Occipital lobe (tissue), 2 donors: ENCODE measurements around the gene KCNQ2. TPM values are rescaled to one million over a fixed set of nuclear protein-coding genes. Genes with fewer than 3 reads are reported as not detected.
"Not testable (repeated sequence)": the region's sequence is repeated elsewhere in the genome, so short reads cannot be mapped to it uniquely, and the experiment has no call there.

Experiments used
- DNase-seq: peaks from one replicate; lab custom pipeline; 2025; lab: John Stamatoyannopoulos, UW
- total RNA-seq: library from RNA; depleted of rRNA; stranded (reverse); fragments of >200 nt; gene quantifications from one replicate; pipeline ENCODE4 v1.2.3, GENCODE V29; 2014

Gene KCNQ2
- total RNA-seq, 1 donor from 2014 or later, result 167 TPM

GRCh38 chr20:63491078-63491477 is 18.6 kb upstream of the KCNQ2 start:
- DNase-seq, result no peak

GRCh38 chr20:63490416-63490815 is 18.0 kb upstream of the KCNQ2 start:
- DNase-seq, result no peak

DNA sequence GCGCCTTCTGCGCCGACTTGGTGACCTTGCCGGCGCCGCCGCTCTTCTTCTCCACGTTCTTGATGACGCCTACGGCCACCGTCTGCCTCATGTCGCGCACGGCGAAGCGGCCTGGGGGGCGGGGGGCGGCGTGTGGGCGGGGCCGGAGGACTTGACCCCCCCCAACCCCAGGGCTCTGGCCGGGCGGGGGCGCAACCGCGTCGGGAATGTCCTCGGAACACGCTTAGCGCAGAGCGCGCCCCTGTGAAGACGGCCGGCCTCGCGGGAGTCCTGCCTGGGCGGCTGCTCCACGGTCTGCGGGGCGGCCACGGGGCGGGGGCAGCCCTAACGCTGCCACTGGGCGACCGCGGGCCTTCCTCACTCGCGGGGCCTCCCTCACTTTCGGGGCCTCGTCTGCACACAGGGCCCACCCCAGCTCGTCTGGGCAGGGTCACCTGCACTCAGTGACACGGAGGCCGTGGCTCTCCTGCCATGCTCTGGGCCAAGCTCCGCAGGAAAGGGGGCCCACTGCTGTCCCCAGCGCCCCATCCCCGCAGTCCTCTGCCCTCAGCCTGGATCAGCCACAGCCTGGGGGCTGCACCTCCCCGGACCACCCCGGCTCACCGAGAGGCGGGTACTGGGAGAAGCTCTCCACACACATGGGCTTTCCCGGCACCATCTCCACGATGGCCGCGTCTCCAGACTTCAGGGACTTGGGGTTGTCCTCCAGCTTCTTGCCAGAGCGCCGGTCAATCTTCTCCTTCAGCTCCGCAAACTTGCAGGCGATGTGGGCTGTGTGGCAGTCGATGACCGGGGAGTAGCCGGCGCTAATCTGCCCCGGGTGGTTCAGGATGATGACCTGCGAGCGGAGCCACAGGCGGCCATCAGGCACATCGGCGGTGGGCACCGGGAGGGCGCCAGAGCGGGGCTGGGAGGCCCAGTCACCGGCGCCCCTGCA is 16.1 kb upstream of the KCNQ2 start:
- DNase-seq, result no peak

- DNase-seq, result no peak
Observed at GRCh38 chr20:63487781-63488241, 15.4 kb upstream of the KCNQ2 start.

GRCh38 chr20:63487116-63487764 is 14.8 kb upstream of the KCNQ2 start:
- DNase-seq, result no peak

- DNase-seq, result no peak
Observed at GRCh38 chr20:63486300-63486855, 13.9 kb upstream of the KCNQ2 start.

GRCh38 chr20:63484651-63485403 is 12.4 kb upstream of the KCNQ2 start:
- no peak for DNase-seq

DNA sequence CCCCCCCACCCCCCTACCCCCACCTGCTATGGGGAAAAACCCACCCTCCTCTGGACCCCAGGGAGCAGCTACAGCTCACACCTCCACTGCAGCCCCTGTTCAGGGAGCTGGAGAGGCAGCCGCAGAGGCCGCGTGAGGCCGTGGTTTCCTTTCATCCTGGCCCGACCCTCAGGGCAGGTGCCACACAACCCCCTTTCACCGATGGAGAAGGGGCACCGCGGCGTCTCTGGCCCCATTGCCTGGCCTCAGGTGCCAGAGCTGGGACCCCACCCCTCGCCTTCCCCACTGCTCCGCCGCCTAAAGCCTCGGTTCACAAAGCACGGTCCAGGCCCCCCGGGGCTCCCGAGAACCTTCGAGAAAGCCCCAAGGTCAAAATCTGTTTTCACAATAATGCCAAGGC is 11.8 kb upstream of the KCNQ2 start:
- no peak for DNase-seq

GRCh38 chr20:63483834-63484233 is 11.4 kb upstream of the KCNQ2 start:
- DNase-seq, result no peak

DNA sequence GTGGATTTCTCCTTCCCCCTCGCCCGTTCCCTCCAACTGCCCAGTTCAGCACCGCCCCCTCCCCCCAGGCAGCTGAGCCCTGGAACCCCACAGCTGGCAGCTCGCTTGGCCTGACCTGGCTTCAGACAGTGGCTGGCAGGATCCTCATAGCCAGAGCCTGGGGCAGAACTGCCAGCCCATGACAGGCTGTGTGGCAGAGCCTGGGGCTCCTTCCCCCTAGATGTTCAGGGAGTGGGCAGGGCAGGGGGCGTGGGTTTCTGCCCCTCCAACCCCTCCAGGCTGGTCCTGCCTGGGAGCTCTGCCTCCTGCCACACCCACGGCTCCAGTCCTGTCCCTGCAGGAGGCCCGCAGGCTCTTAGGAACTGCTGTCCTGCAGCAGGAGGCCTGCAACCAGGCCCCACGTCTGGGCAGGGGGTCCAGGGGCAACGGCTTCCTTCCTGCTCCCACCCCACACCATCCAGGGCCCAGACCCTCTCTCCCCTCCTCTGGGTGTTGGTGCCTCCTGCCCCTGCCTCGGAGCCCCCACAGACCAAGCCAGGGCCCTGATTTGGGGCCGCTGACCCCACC is 9.6 kb upstream of the KCNQ2 start:
- DNase-seq, result no peak

DNA sequence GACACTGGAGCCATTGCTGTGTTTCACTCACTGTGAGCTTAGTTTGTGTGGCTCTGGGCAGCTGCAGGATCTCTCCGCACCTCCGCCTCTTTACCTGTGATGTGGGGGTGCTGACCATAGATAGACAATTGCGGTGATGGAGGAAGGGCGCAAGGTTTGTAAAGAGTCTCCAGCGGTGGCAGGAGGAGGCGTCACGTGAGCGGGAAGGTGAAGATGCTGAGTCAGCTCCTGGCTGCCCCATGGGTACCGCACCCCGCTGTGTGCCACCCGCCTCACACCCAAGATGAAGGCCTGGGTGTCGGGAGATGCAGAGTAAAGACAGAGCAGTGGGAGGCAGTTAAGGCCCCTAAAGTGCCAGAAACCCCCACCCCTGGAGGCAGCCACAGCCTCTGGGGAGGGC is 9.0 kb upstream of the KCNQ2 start:
- DNase-seq, result no peak

GRCh38 chr20:63479695-63480419 is 7.4 kb upstream of the KCNQ2 start:
- DNase-seq, result not testable (repeated sequence)

DNA sequence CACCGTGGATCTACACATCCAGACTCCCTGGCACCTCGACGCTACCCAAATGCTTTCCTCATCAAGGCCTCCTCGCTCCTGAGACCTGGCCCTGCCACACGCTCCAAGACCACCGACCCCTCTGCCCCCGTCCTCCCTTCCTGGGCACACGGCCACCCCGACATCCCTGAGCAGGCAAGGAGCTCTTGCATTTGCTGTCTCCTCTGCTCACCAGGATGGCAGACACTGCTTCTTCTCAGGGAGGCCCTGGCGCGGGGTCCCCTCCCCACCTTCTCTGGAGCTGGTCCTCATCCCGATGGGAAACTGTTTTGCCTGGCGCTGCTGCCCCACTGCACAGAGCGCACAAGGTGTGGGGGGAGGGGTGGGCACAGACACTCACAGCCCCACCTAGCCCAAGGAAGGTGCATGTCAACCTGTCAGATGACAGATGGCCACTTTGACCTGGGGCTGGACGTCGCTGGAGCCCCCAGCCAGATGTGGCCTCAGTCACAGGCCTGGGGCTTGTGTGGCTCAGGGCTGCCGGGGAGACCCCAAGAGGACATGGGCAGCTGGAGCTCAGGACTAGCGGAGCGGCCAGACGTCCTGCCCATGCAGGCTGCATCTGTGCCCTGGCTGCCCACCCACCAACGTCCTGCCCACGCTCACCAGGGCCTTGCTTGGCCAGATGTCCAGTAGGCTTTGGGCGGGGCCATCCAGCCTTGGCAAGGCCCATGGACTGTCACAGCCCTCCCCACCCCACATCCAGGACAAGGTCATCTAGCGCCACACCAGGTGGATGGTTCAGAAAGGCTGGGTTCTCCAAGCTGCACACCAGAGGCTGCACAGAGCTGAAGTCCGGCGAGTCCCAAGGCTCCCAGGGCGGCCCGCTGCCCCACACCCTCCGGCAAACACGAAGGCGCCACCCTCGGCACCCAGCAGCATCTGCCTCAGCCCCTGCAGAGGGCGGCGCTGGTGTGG is 6.2 kb upstream of the KCNQ2 start:
- DNase-seq, result no peak

GRCh38 chr20:63477944-63478343 is 5.5 kb upstream of the KCNQ2 start:
- DNase-seq, result no peak

- DNase-seq, result no peak
Observed at GRCh38 chr20:63477061-63477616, 4.7 kb upstream of the KCNQ2 start.

- no peak for DNase-seq
Observed at GRCh38 chr20:63475209-63475608, 2.8 kb upstream of the KCNQ2 start.

DNA sequence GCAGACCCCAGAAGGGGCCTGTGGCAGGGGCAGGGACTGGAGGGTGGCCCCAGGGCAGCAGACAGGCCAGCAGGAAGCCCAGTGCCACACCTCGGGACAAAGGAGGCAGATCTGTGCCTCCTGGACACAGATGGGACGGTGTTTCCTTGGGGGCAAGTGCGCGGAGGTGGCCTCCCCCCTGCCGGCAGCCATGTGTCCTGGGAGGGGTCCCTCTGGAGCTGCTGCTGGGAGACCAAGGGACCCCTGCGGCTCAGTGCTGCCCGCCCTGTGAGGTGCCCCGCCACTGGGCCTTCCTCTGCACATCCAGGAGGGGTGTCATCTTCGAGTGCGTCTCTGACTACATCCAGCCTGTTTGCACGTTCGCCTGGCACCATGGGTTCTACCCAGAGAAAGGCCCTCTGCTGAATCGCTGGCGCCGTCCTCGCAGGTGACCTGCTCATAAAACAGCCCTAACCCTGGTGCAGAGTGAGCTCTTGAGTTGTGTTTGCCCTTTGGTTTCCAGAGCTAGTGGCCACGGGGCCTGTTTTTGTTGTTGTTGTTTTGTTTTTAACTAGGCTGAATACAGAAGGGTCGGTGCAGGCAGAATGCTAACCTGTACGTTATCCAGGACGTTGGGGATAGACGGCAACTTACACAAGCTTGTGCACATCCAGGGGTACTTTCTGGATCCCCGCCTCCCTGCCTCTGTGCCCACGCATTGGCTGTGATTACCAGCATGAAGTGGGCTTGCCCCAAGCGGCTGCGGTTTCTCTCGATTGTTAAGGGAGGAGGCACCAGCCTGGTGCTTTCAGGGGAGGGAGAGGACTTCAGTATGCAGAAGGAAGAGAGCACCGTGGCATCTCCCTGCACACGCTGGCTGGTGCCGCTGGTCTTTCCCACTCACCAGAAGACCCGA is 1.3 kb upstream of the KCNQ2 start:
- no peak for DNase-seq

GRCh38 chr20:63472862-63473390 is 471 bp upstream of the KCNQ2 start:
- DNase-seq, result no peak
